Right renal pelvis (tissue), 4 donors: ENCODE measurements around the gene PLCH2. TPM values are rescaled to one million over a fixed set of nuclear protein-coding genes. Genes with fewer than 3 reads are reported as not detected.

Experiments
- DNase-seq, 4 donors: peaks; one replicate each; pipeline ENCODE4 v3.0.0-alpha.2; 2013; ENCODE audit warnings: low read depth in 4 of 4, low spot score in 3 of 4, missing footprints in 1 of 4
- polyA plus RNA-seq, 4 donors: library from polyadenylated mRNA; unstranded; fragments of 120-200 nt; gene quantifications; one replicate each; pipeline ENCODE4 v1.2.1, GENCODE V29; 2013; ENCODE audit not compliant: insufficient read length in 4 of 4

The PLCH2 gene
- polyA plus RNA-seq, 4 donors: 0.86 to 2.4 (median 1.4) TPM

- DNase-seq: no peak
Measured at GRCh38 chr1:2496087-2496622, 20.1 kb downstream of the PLCH2 start.

DNA sequence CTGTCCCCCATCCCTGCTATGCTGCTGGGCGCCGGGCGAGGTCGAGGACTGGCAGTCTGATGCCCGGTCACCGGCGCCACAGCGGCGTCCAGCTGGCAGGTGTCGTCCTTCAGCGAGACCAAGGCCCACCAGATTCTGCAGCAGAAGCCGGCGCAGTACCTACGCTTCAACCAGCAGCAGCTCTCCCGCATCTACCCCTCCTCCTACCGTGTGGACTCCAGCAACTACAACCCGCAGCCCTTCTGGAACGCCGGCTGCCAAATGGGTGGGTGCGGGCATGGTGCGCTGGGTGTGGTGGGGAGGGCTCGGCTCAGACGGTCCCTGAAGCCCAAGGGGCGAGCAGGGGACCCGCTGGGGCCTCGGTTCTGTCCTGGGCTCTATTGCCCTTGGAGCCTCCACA lies 20.7 kb downstream of the PLCH2 start:
- no peak for DNase-seq

DNA sequence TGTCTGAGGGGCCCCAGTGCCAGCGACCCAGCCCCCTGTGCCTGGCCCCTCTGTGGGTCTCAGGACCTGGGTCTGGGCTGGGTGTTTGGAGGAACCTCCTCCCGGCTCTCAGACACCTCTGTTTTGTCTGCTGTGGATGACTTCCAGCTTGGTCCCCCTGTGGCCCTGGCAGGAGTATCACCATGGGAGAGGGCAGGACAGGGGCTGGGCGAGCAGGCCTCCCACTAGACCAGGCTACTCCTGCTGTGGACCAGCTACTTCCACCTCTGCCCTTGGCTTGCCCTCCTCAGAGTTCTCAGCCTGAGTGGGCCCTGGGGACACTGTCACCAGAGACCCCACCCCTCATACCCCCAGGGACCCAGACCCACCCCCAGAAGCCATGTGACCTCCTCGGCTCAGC lies 21.8 kb downstream of the PLCH2 start:
- no peak for DNase-seq

GRCh38 chr1:2498648-2499047 lies 22.6 kb downstream of the PLCH2 start:
- no peak for DNase-seq

DNA sequence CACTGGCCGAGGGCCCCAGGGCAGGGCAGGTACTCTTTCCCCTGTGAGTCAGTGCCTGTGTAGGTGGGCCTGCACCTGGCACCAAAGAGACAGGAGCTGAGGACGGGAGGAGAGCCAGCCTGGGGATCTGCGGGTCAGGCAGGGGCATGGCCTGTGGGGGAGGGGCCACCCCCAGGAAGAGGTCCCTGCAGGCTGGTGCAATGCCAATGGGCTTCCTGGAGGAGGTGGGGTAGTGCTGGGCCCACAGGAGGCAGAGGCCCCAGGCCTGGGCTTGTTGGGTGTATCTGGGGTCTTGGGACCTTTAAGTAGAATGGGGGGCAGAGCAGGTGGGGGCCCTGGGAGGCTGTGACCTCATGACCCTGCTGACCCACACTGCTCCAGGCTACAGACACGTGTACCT lies 23.2 kb downstream of the PLCH2 start:
- DNase-seq: no peak

GRCh38 chr1:2499986-2500596 lies 24.0 kb downstream of the PLCH2 start:
- no peak for DNase-seq

DNA sequence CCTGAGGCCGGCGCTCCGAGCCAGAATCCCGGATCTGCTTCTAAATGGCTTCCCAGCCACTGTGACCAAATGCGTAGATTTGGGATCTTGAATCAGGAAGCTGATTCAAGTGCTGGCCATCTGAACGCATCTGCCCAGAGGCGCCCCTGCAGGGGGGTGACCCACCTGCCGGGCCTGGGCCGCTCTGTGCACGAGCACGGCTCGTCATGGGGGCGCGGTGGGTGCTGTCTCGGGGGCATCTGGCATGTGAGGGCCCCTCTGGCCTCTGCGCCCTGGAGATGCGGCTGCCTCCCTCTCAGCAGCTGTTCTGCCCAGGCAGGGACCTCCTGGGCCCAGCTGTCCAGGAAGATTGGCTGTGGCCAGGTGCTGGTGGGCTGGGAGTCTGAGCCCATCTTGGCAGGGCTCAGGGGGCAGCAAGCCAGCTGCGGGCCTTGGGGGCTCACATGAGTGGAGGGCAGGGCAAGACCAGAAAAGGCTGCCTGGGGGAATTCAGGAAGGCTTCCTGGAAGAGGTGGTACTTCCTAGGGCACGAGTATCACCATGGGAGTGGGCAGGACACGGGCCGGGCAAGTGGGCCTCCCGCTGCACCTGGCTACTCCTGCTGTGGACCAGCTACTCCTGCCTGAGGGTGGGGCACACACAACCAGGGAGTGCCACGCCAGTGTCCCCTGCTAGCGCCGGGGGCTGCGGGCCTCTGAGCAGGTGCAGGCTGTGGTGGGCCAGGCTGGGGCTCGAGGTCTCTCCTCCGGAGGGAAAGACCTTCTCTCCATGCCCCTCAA lies 25.1 kb downstream of the PLCH2 start:
- DNase-seq: no peak

GRCh38 chr1:2501820-2502119 lies 25.7 kb downstream of the PLCH2 start:
- DNase-seq: no peak

GRCh38 chr1:2502210-2502609 lies 26.1 kb downstream of the PLCH2 start:
- DNase-seq: no peak

- DNase-seq: no peak
Measured at GRCh38 chr1:2502661-2503553, 26.8 kb downstream of the PLCH2 start.

- DNase-seq: no peak
Measured at GRCh38 chr1:2503554-2504224, 27.6 kb downstream of the PLCH2 start.

GRCh38 chr1:2504225-2504948 lies 28.3 kb downstream of the PLCH2 start:
- peak in 1 of 4 donors; percentile 20 for DNase-seq

DNA sequence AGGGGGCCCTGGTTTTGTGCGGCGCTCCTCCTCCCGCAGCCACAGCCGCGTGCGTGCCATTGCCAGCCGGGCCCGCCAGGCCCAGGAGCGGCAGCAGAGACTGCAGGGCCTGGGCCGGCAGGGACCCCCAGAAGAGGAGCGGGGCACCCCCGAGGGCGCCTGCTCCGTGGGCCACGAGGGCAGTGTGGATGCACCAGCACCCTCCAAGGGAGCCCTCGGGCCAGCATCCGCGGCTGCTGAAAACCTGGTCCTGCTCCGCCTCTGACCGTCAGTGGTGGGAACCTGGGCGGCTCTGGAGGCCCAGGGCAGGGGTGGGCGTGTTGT lies 28.8 kb downstream of the PLCH2 start:
- DNase-seq: no peak

DNA sequence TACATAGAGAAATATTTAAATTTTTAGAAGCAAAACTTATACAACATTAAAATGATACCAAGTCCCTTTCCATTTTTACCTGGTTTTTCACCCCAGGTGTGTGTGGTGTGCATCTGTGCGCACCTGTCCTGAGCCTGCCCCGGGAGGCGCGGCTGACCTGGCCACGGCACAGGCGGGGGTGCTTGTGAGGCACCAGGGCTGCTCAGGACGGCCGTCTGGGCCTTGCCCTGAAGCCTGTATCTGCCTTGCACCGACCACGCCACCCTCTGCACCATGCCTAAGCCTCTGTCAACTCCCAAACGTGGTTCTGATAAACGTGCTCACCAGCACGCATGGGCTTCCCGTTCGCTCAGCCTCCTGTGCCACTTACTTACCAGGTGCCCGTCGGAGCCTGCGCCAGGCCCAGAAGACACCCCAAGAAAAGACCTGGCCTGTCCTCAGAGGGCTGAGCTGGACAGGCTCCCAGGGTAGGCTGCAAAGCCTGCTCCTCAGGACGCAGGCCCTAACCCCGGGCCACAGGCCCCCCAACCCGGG lies 29.4 kb downstream of the PLCH2 start:
- DNase-seq: no peak

DNA sequence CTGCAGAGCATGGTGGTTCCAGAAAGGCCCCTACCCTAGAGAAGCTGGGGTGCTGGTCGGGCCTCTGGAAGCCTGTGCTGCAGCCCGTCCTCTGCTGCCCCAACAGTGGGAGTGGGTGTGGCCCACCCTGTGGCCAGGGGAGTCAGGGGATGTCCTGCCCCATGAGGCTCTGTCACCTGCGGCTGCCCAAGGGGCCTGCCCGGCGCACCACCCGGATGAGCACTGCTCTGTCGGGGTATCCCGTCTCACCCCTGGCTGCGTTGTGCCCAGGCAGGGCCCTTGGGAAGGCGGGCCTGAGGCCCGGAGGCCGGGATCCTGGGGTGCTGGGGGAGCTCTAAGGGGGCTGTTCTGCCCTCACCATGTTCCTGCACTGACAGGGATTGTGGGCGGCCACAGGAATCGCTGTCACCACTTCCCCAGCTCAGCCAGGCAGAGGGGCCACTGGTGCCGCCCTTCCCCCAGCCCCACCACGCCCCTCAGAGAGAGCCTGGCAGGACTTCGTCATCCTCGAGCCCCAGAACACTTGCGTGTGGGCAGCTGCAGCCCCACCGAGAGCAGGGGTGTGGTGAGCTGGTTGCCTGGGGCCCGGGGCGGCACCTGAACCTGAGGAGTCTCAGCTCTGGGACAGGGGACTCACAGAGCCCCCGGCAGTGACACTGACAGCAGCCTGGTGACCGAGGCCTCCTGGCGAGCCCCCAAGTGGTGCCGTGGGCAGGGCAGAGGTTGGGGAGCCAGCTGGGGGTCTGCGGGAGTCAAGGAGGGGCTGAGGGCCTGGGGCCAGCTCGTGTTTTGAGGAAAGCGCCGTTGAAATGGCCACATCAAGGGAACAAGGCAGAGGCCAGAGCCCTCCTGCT lies 30.1 kb downstream of the PLCH2 start:
- no peak for DNase-seq

- DNase-seq: no peak
Measured at GRCh38 chr1:2506901-2507565, 30.9 kb downstream of the PLCH2 start.

GRCh38 chr1:2507744-2508155 lies 31.7 kb downstream of the PLCH2 start:
- no peak for DNase-seq

DNA sequence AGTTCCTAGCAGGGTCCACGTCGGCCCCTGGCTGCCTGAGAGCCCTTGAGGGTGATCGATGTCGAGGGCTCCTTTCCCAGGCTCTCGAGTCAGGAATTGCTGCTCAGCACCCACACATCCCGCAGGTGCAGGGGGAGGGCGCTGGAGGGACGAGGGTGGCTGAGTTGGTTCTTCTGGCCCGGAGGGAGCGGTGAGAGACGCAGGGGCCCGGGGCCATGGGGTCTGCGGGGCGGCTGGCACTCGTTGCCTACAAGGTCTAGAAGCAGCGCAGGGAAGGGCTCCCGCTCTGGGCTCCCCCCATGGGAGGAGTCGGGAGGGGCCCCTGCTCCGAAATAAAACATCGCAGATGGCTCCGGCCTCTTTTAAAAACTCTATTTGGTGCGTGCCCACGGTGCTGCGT lies 32.1 kb downstream of the PLCH2 start:
- DNase-seq: no peak

DNA sequence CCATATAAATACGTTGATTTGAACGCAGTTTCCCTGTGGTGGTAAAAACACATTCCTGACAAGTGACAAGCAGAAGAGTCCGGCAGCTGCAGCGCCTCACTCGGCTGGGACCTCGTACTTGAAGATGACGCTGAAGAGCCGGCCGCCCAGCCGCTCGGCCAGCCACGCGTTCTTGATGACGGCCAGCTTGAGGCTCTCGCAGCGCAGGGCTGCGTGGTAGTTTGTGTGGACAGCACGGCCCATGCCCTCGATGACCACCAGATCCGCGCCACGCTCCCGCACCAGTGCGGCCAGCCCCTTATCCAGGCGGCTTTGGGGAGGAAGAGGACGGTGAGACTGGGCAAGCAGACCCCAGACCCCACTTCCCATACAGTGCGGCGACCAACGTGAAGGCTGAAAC lies 32.7 kb downstream of the PLCH2 start:
- no peak for DNase-seq
